ENCODE data around the gene FAM240A.
A peak's percentile ranks its signal among the peaks of the same experiment; 100 is the strongest.

The FAM240A gene

GRCh38 chr3:46628901-46629369 lies 16.6 kb downstream of the FAM240A start:
- DNase-seq, result no peak

GRCh38 chr3:46629551-46630517 lies 17.5 kb downstream of the FAM240A start:
- DNase-seq, result peak; percentile 53 to 70 (median 66)

GRCh38 chr3:46632792-46633191 lies 20.5 kb downstream of the FAM240A start:
- DNase-seq, result no peak

- no peak for DNase-seq
Measured at GRCh38 chr3:46634856-46635255, 22.5 kb downstream of the FAM240A start.

- DNase-seq, result no peak
Measured at GRCh38 chr3:46639221-46639620, 26.9 kb downstream of the FAM240A start.

GRCh38 chr3:46640927-46641326 lies 28.6 kb downstream of the FAM240A start:
- DNase-seq, result no peak

- DNase-seq, result no peak
Measured at GRCh38 chr3:46642971-46643370, 30.6 kb downstream of the FAM240A start.

GRCh38 chr3:46643701-46644100 lies 31.4 kb downstream of the FAM240A start:
- DNase-seq, result no peak

- DNase-seq, result no peak
Measured at GRCh38 chr3:46646700-46647099, 34.4 kb downstream of the FAM240A start.

- DNase-seq, result no peak
Measured at GRCh38 chr3:46648096-46648495, 35.8 kb downstream of the FAM240A start.

- DNase-seq, result no peak
Measured at GRCh38 chr3:46649436-46649835, 37.1 kb downstream of the FAM240A start.

- no peak for DNase-seq
Measured at GRCh38 chr3:46651084-46651483, 38.8 kb downstream of the FAM240A start.

GRCh38 chr3:46655271-46655670 lies 42.9 kb downstream of the FAM240A start:
- DNase-seq, result no peak

- no peak for DNase-seq
Measured at GRCh38 chr3:46656778-46657556, 44.6 kb downstream of the FAM240A start.

GRCh38 chr3:46659285-46659684 lies 47.0 kb downstream of the FAM240A start:
- no peak for DNase-seq

GRCh38 chr3:46660003-46660402 lies 47.7 kb downstream of the FAM240A start:
- DNase-seq, result no peak

GRCh38 chr3:46660543-46661523 lies 48.5 kb downstream of the FAM240A start:
- no peak for DNase-seq

GRCh38 chr3:46661776-46662766 lies 49.7 kb downstream of the FAM240A start:
- no peak for DNase-seq

GRCh38 chr3:46662771-46663551 lies 50.6 kb downstream of the FAM240A start:
- no peak for DNase-seq

- no peak for DNase-seq
Measured at GRCh38 chr3:46663591-46664135, 51.3 kb downstream of the FAM240A start.
